ENCODE results near the gene PPP2R3B.

The PPP2R3B gene

GRCh38 chrX:350148-350533 is 36.6 kb downstream of the PPP2R3B start:
- no peak for TF ChIP-seq CTCF (conservative IDR thresholded peaks at IDR 0.05; ENCODE audit: control insufficient read depth, insufficient read depth, low read depth, low read length)
- no peak for DNase-seq (ENCODE audit: low read depth)
- no peak overlapping the region for H3K4me3 ChIP-seq (ENCODE audit: control insufficient read depth, low read depth, low read length)

GRCh38 chrX:349702-350101 is 37.0 kb downstream of the PPP2R3B start:
- no peak for TF ChIP-seq CTCF (conservative IDR thresholded peaks at IDR 0.05; ENCODE audit: control insufficient read depth, insufficient read depth, low read depth, low read length)
- H3K4me3 ChIP-seq (ENCODE audit: control insufficient read depth, low read depth, low read length) = no peak overlapping the region
- no peak for DNase-seq (ENCODE audit: low read depth)

- H3K4me3 ChIP-seq (ENCODE audit: control insufficient read depth, low read depth, low read length) = no peak overlapping the region
- TF ChIP-seq CTCF (conservative IDR thresholded peaks at IDR 0.05; ENCODE audit: control insufficient read depth, insufficient read depth, low read depth, low read length) = no peak
- DNase-seq (ENCODE audit: low read depth) = no peak
Measured at GRCh38 chrX:349196-349595, 37.5 kb downstream of the PPP2R3B start.

- no peak for TF ChIP-seq CTCF (conservative IDR thresholded peaks at IDR 0.05; ENCODE audit: control insufficient read depth, insufficient read depth, low read depth, low read length)
- no peak overlapping the region for H3K4me3 ChIP-seq (ENCODE audit: control insufficient read depth, low read depth, low read length)
- no peak for DNase-seq (ENCODE audit: low read depth)
Measured at GRCh38 chrX:348461-349117, 38.1 kb downstream of the PPP2R3B start.

- no peak overlapping the region for H3K4me3 ChIP-seq (ENCODE audit: control insufficient read depth, low read depth, low read length)
- no peak for TF ChIP-seq CTCF (conservative IDR thresholded peaks at IDR 0.05; ENCODE audit: control insufficient read depth, insufficient read depth, low read depth, low read length)
- DNase-seq (ENCODE audit: low read depth) = no peak
Measured at GRCh38 chrX:347351-348117, 39.2 kb downstream of the PPP2R3B start.

GRCh38 chrX:346034-346813 is 40.5 kb downstream of the PPP2R3B start:
- no peak overlapping the region for H3K4me3 ChIP-seq (ENCODE audit: control insufficient read depth, low read depth, low read length)
- TF ChIP-seq CTCF (conservative IDR thresholded peaks at IDR 0.05; ENCODE audit: control insufficient read depth, insufficient read depth, low read depth, low read length) = no peak
- no peak for DNase-seq (ENCODE audit: low read depth)

All from fibroblast of mammary gland (primary cell).